Smooth muscle cell (in vitro differentiated cells): ENCODE data around the gene RGS7. TPM values are rescaled to one million over a fixed set of nuclear protein-coding genes. Genes with fewer than 3 reads are reported as not detected.

Experiments
- DNase-seq: peaks from one replicate; lab custom pipeline; 2025; ENCODE audit not compliant: unreplicated experiment; lab: John Stamatoyannopoulos, UW
- H2AFZ ChIP-seq: fragments of 200-600 bp; sonication (generic); 2 replicates; pipeline ENCODE4 v1.6.0; 2016; ENCODE audit warnings: antibody characterized with exemption, low read depth, mild to moderate bottlenecking
- H3F3A ChIP-seq: fragments of 200-600 bp; sonication (generic); 2 replicates; pipeline ENCODE4 v1.6.0; 2017; ENCODE audit warnings: antibody characterized with exemption, low read depth
- H3K27ac ChIP-seq: fragments of 200-600 bp; sonication (generic); 2 replicates; pipeline ENCODE4 v1.5.1; 2016; ENCODE audit warnings: low read depth, mild to moderate bottlenecking
- H3K27me3 ChIP-seq: fragments of 200-600 bp; sonication (generic); 2 replicates; pipeline ENCODE4 v1.6.1; 2016; ENCODE audit warnings: low read depth, mild to moderate bottlenecking
- H3K36me3 ChIP-seq: fragments of 200-600 bp; sonication (generic); 2 replicates; pipeline ENCODE4 v1.5.1; 2016; ENCODE audit warnings: low read depth
- H3K4me1 ChIP-seq: fragments of 200-600 bp; sonication (generic); 2 replicates; pipeline ENCODE4 v1.5.1; 2016; ENCODE audit warnings: low read depth
- H3K4me2 ChIP-seq: fragments of 200-600 bp; sonication (generic); 2 replicates; pipeline ENCODE4 v1.6.0; 2016; ENCODE audit warnings: mild to moderate bottlenecking
- H3K4me3 ChIP-seq: fragments of 200-600 bp; sonication (generic); 2 replicates; pipeline ENCODE4 v1.5.1; 2016; ENCODE audit warnings: mild to moderate bottlenecking
- H3K79me2 ChIP-seq: fragments of 200-600 bp; sonication (generic); 2 replicates; pipeline ENCODE4 v1.6.0; 2016; ENCODE audit warnings: low read depth, mild to moderate bottlenecking
- H3K9ac ChIP-seq: fragments of 200-600 bp; sonication (generic); 2 replicates; pipeline ENCODE4 v1.6.0; 2016; ENCODE audit warnings: low read depth
- H3K9me3 ChIP-seq: fragments of 200-600 bp; sonication (generic); replicated peaks from 2 replicates; pipeline ENCODE4 v1.5.1; 2016; ENCODE audit warnings: low read depth
- H4K20me1 ChIP-seq: fragments of 200-600 bp; sonication (generic); 2 replicates; pipeline ENCODE4 v1.6.0; 2016; ENCODE audit warnings: low read depth
- WGBS: methylation state at CpG from one replicate; pipeline ENCODE4 v1.1.7; 2016; ENCODE audit warnings: low lambda C conversion rate; 5-methylcytosine and 5-hydroxymethylcytosine counted together
- polyA plus RNA-seq: library from polyadenylated mRNA; unstranded; fragments of >200 nt; fragmentation: Nextera tagmentation; extraction: Ambion mirVana; gene quantifications from 2 replicates; pipeline ENCODE4 v1.2.1, GENCODE V29; 2016
- total RNA-seq: library from RNA; depleted of rRNA; stranded (reverse); fragments of >200 nt; gene quantifications from 2 replicates; pipeline ENCODE4 v1.2.3, GENCODE V29; 2014
- TF ChIP-seq, protein P1 (sequence below): fragments of 200-600 bp; sonication (generic); IDR thresholded peaks from 2 replicates; pipeline ENCODE4 v1.5.1; 2017; ENCODE audit warnings: borderline replicate concordance, mild to moderate bottlenecking, antibody characterized with exemption; ENCODE audit not compliant: insufficient read depth, poor library complexity, severe bottlenecking

RGS7 gene
- total and polyA plus RNA-seq, 2 experiments from 2014 or later = 0.16 TPM; not detected in 1

DNA sequence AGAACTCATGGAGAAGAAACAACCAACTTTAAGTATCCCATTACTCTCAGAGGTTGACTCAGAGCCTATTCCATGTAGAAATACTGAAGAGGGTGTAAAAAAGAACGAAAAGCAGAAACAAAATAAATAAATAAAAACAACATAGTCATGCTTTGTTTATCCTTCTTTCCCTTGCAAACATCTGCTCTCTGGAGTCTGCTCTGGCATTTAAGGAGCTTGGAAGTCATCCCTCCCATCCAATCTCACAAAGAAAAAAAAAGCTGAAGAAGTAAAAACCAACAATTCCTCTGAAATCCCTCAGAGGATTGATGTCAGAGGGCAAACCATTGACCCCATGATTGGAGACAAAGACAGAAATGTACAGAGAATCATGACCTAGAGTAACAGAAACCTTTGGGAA lies 442.5 kb downstream of the RGS7 start:
- Histone ChIP-seq H3K4me2 (no peak overlapping the region), H4K20me1 (no peaks in the 10 kb centered on the region), H3K36me3 (no peaks in the 10 kb centered on the region), H3K9me3 (no peaks in the 10 kb centered on the region), H3K4me1 (no peaks in the 10 kb centered on the region), H3K27ac (no peak overlapping the region), H2AFZ (no peak overlapping the region), H3F3A (no peaks in the 10 kb centered on the region), H3K9ac (no peak overlapping the region), H3K4me3 (no peak overlapping the region), H3K79me2 (no peaks in the 10 kb centered on the region), H3K27me3 (no peaks in the 10 kb centered on the region)
- 54% methylated on average over 1 of the region's 1 CpG for WGBS
- no peak for DNase-seq
- TF ChIP-seq, protein P1, sequence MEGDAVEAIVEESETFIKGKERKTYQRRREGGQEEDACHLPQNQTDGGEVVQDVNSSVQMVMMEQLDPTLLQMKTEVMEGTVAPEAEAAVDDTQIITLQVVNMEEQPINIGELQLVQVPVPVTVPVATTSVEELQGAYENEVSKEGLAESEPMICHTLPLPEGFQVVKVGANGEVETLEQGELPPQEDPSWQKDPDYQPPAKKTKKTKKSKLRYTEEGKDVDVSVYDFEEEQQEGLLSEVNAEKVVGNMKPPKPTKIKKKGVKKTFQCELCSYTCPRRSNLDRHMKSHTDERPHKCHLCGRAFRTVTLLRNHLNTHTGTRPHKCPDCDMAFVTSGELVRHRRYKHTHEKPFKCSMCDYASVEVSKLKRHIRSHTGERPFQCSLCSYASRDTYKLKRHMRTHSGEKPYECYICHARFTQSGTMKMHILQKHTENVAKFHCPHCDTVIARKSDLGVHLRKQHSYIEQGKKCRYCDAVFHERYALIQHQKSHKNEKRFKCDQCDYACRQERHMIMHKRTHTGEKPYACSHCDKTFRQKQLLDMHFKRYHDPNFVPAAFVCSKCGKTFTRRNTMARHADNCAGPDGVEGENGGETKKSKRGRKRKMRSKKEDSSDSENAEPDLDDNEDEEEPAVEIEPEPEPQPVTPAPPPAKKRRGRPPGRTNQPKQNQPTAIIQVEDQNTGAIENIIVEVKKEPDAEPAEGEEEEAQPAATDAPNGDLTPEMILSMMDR = no peak

DNA sequence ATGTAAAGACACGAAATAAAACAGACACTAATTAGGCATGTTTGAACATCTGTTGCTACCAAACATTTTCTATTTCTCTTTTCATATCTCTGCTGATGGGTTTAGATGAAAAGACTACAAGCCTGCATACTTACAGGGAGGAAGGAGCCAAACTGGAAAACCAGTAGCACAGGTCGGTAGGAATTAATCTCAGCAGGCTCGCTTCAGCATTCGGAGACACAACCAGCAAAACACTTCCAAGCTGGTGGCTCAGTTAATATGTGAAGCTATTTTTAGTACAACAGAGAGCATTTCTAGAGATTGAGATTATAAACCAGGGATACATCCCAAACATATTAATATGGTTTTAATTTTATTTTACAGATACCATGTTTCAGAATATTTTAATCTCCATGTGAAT lies 444.2 kb downstream of the RGS7 start:
- H3K4me3 ChIP-seq = no peak overlapping the region
- no peaks in the 10 kb centered on the region for H3K9me3 ChIP-seq
- H3K27me3 ChIP-seq = no peaks in the 10 kb centered on the region
- no peak for DNase-seq
- H3K4me1 ChIP-seq = no peaks in the 10 kb centered on the region
- TF ChIP-seq, protein P1 = no peak
- no peaks in the 10 kb centered on the region for H3K79me2 ChIP-seq
- no peak overlapping the region for H3K9ac ChIP-seq
- 89% methylated on average over 4 of the region's 4 CpGs for WGBS
- H3K36me3 ChIP-seq = no peaks in the 10 kb centered on the region
- no peaks in the 10 kb centered on the region for H3F3A ChIP-seq
- H3K4me2 ChIP-seq = no peak overlapping the region
- H3K27ac ChIP-seq = no peak overlapping the region
- no peak overlapping the region for H2AFZ ChIP-seq
- no peaks in the 10 kb centered on the region for H4K20me1 ChIP-seq

DNA sequence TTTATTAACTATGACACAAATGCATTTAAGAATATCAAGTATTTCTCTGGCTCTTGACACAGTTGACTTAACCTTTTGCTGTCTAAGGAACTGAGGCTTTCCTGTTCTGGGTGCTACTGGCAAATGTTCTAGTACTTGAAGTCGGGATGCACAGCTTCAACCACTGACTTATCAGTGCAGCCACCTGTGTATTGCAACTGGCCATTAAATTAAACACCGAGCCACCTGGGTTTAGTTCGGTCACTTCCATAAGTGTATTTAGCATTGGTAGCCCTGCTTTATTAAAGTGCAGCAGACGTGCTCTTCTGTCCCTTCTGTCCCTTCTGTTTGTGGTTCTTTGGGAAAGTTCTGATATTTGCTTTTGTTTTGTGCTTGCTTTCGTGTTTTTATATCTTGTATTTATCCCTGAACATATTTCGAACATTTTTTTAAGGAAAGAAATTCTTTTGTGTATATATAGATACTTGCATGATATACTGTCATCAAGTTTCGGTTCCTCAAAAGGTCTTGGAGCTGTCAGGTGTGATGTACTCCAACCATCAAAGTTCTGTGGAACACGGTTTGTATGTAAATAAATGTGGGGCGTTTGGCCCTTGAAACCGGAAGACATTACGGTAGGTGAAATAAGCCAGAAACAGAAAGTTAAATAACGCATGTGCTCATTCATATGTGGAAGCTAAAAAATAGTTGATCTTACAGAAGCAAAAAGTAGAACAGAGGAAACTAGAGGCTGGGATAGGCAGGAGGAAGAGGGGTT lies 447.1 kb downstream of the RGS7 start:
- no peaks in the 10 kb centered on the region for H3K36me3 ChIP-seq
- H3K27ac ChIP-seq = no peak overlapping the region
- no peaks in the 10 kb centered on the region for H3K27me3 ChIP-seq
- no peak overlapping the region for H2AFZ ChIP-seq
- WGBS = 93% methylated on average over 12 of the region's 12 CpGs
- no peaks in the 10 kb centered on the region for H4K20me1 ChIP-seq
- no peaks in the 10 kb centered on the region for H3K4me1 ChIP-seq
- no peak overlapping the region for H3K4me2 ChIP-seq
- H3F3A ChIP-seq = no peaks in the 10 kb centered on the region
- H3K79me2 ChIP-seq = no peaks in the 10 kb centered on the region
- no peaks in the 10 kb centered on the region for H3K9me3 ChIP-seq
- no peak overlapping the region for H3K9ac ChIP-seq
- TF ChIP-seq, protein P1 = no peak
- DNase-seq = no peak
- H3K4me3 ChIP-seq = no peak overlapping the region

DNA sequence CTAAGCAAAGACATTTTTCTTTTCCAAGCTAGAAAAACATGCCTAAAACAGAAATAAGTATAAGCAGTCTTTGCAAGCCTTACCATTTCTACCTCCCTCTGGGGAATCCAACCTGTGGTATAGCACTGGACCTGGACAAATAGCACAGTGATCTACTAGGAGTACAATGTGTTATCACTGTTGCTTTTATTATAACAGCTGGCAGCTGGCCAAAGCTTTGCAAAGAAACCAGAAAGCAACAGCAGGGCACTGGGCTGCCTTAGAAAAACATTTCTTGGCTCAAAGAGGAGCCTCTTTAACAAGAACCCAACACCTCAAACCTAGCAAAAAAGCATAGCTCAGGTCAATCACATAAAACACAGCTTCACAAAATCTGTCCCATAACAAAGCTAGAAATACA lies 450.5 kb downstream of the RGS7 start:
- DNase-seq = no peak
- Histone ChIP-seq H3K9ac (no peak overlapping the region), H3K4me3 (no peak overlapping the region), H3K4me2 (no peak overlapping the region), H4K20me1 (no peaks in the 10 kb centered on the region), H3K9me3 (no peaks in the 10 kb centered on the region), H3K4me1 (no peaks in the 10 kb centered on the region), H3F3A (no peaks in the 10 kb centered on the region), H3K79me2 (no peaks in the 10 kb centered on the region), H2AFZ (no peak overlapping the region), H3K27me3 (no peaks in the 10 kb centered on the region), H3K36me3 (no peaks in the 10 kb centered on the region), H3K27ac (no peak overlapping the region)
- TF ChIP-seq, protein P1 = no peak
